Measurements from ENCODE around the gene NUDCD3.

The NUDCD3 gene

GRCh38 chr7:44490351-44491200, at the start of gene NUDCD3:
NUDCD3 (minus strand) TSS chr7:44490658; CDS start chr7:44490600, 58 bp downstream.
- peak; percentile 80 for DNase-seq (ENCODE audit: low spot score)

- no peak for DNase-seq (ENCODE audit: low spot score)
Measured at GRCh38 chr7:44539669-44540506, 49.4 kb upstream of the NUDCD3 start.

- DNase-seq (ENCODE audit: low spot score) = no peak
Measured at GRCh38 chr7:44538798-44539668, 48.6 kb upstream of the NUDCD3 start.

GRCh38 chr7:44538093-44538797, 47.8 kb upstream of the NUDCD3 start:
- DNase-seq (ENCODE audit: low spot score) = no peak

GRCh38 chr7:44537442-44537841, 47.0 kb upstream of the NUDCD3 start:
- no peak for DNase-seq (ENCODE audit: low spot score)

- no peak for DNase-seq (ENCODE audit: low spot score)
Measured at GRCh38 chr7:44536090-44536489, 45.6 kb upstream of the NUDCD3 start.

- DNase-seq (ENCODE audit: low spot score) = no peak
Measured at GRCh38 chr7:44535348-44536064, 45.0 kb upstream of the NUDCD3 start.

- peak; percentile 43 for DNase-seq (ENCODE audit: low spot score)
Measured at GRCh38 chr7:44534501-44534900, 44.0 kb upstream of the NUDCD3 start.

- DNase-seq (ENCODE audit: low spot score) = no peak
Measured at GRCh38 chr7:44534087-44534486, 43.6 kb upstream of the NUDCD3 start.

- no peak for DNase-seq (ENCODE audit: low spot score)
Measured at GRCh38 chr7:44533301-44534055, 43.0 kb upstream of the NUDCD3 start.

- DNase-seq (ENCODE audit: low spot score) = no peak
Measured at GRCh38 chr7:44531421-44532380, 41.2 kb upstream of the NUDCD3 start.

GRCh38 chr7:44530990-44531389, 40.5 kb upstream of the NUDCD3 start:
- DNase-seq (ENCODE audit: low spot score) = no peak

GRCh38 chr7:44524811-44525388, 34.4 kb upstream of the NUDCD3 start:
- no peak for DNase-seq (ENCODE audit: low spot score)

GRCh38 chr7:44522315-44522714, 31.9 kb upstream of the NUDCD3 start:
- no peak for DNase-seq (ENCODE audit: low spot score)

- DNase-seq (ENCODE audit: low spot score) = no peak
Measured at GRCh38 chr7:44521347-44522095, 31.1 kb upstream of the NUDCD3 start.

GRCh38 chr7:44520574-44520973, 30.1 kb upstream of the NUDCD3 start:
- DNase-seq (ENCODE audit: low spot score) = no peak

GRCh38 chr7:44519546-44519945, 29.1 kb upstream of the NUDCD3 start:
- no peak for DNase-seq (ENCODE audit: low spot score)

- no peak for DNase-seq (ENCODE audit: low spot score)
Measured at GRCh38 chr7:44518761-44519160, 28.3 kb upstream of the NUDCD3 start.

Measured in kidney capillary endothelial cell (primary cell).